GM21360 (cell line): ENCODE data around the gene PMM1.
"Not testable (repeated sequence)": the region's sequence is repeated elsewhere in the genome, so short reads cannot be mapped to it uniquely, and the experiment has no call there.

Source experiments
- ATAC-seq: cut with Tn5 transposase; IDR thresholded peaks from one replicate; pipeline ENCODE4 v1.9.1; 2021; ENCODE audit warnings: mild to moderate bottlenecking, moderate library complexity; ENCODE audit not compliant: unreplicated experiment

The PMM1 gene

GRCh38 chr22:41597635-41597953 is 8.0 kb upstream of the PMM1 start:
- no peak for ATAC-seq

- no peak for ATAC-seq
These were observed 7.4 kb upstream of the PMM1 start for GRCh38 chr22:41596776-41597634.

GRCh38 chr22:41595703-41596102 is 6.1 kb upstream of the PMM1 start:
- ATAC-seq, result no peak

GRCh38 chr22:41593336-41593960 is 3.8 kb upstream of the PMM1 start:
- not testable (repeated sequence) for ATAC-seq

GRCh38 chr22:41587347-41587723 is 2.3 kb downstream of the PMM1 start:
- no peak for ATAC-seq

GRCh38 chr22:41585898-41586297 is 3.7 kb downstream of the PMM1 start:
- no peak for ATAC-seq

GRCh38 chr22:41584881-41585280 is 4.8 kb downstream of the PMM1 start:
- no peak for ATAC-seq

- ATAC-seq, result no peak
These were observed 6.9 kb downstream of the PMM1 start for GRCh38 chr22:41582694-41583093.

- no peak for ATAC-seq
These were observed 9.7 kb downstream of the PMM1 start for GRCh38 chr22:41579997-41580355.

GRCh38 chr22:41579297-41579996 is 10.2 kb downstream of the PMM1 start:
- ATAC-seq, result no peak

GRCh38 chr22:41578818-41579217 is 10.8 kb downstream of the PMM1 start:
- no peak for ATAC-seq

GRCh38 chr22:41578114-41578513 is 11.5 kb downstream of the PMM1 start:
- ATAC-seq, result no peak

- ATAC-seq, result no peak
These were observed 12.8 kb downstream of the PMM1 start for GRCh38 chr22:41576877-41577276.

GRCh38 chr22:41575533-41575932 is 14.1 kb downstream of the PMM1 start:
- ATAC-seq, result no peak

GRCh38 chr22:41574847-41575381 is 14.7 kb downstream of the PMM1 start:
- no peak for ATAC-seq

- ATAC-seq, result no peak
These were observed 16.0 kb downstream of the PMM1 start for GRCh38 chr22:41573677-41574076.

- ATAC-seq, result not testable (repeated sequence)
These were observed 17.3 kb downstream of the PMM1 start for GRCh38 chr22:41572305-41572704.

GRCh38 chr22:41571786-41572185 is 17.9 kb downstream of the PMM1 start:
- ATAC-seq, result no peak

- ATAC-seq, result no peak
These were observed 19.4 kb downstream of the PMM1 start for GRCh38 chr22:41570221-41570620.

- ATAC-seq, result no peak
These were observed 20.8 kb downstream of the PMM1 start for GRCh38 chr22:41568811-41569210.

- ATAC-seq, result no peak
These were observed 22.2 kb downstream of the PMM1 start for GRCh38 chr22:41567512-41567768.

- no peak for ATAC-seq
These were observed 24.1 kb downstream of the PMM1 start for GRCh38 chr22:41565403-41566054.
